GM12801 (cell line): Measurements from ENCODE around the gene CDT1.

Source experiments
- TF ChIP-seq, protein P1 (sequence below): IDR thresholded peaks from one replicate; pipeline ENCODE4 v1.5.1; 2011; ENCODE audit warnings: control low read depth; ENCODE audit not compliant: insufficient read length; ENCODE audit errors: extremely low read depth

The CDT1 gene

DNA sequence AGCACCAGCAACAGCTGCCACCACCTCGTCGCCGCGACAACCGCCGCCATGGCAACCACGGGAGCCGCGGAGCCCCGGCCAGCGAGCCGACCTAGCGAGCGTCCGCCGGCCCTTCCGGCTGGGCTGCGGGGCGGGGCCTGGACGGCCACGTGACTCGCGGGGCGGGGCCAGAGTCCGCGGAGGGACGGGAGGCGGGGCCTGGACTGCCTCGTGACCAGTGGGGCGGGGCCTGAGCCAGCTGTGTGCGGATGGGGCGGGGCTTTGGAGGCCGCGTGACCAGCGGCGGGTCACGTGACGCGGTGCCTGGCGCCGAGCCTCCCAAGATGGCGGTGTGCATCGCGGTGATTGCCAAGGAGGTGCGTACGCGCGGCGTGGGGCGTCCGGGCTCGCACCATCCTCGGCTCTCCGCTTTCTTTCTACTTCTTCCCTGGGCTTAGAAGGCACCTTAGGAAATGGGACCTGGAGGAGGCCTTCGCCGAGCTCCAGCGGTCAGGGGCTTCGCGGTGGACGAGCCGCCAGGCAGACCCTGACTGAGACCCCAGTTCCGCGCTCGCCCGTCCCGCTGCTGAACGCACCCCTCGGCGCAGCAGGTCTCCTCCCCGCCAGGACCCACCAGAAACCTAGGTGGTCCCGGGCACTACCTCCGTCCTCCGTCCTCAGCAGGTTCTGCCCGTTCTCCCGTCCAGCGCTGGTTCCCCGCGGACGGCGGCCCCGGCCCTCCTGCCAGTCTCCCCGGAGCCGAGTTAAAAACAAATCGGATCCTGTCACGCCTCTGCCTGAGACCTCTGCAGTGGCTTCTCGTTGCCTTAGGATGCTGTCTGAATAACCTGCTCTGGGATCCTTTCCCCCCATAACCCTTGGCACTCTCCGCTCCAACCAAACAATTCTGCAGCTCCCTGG, 53.5 kb downstream of the CDT1 start, which contains the start of the genes GALNS and TRAPPC2L:
TSS of gene GALNS (minus strand) at position 120 of the 900 bp plus-strand sequence. CDS start at position 50, 70 bp downstream.
TSS of gene TRAPPC2L (plus strand) at position 300 of the 900 bp plus-strand sequence. CDS start at position 324, 24 bp downstream.
- TF ChIP-seq, protein P1, sequence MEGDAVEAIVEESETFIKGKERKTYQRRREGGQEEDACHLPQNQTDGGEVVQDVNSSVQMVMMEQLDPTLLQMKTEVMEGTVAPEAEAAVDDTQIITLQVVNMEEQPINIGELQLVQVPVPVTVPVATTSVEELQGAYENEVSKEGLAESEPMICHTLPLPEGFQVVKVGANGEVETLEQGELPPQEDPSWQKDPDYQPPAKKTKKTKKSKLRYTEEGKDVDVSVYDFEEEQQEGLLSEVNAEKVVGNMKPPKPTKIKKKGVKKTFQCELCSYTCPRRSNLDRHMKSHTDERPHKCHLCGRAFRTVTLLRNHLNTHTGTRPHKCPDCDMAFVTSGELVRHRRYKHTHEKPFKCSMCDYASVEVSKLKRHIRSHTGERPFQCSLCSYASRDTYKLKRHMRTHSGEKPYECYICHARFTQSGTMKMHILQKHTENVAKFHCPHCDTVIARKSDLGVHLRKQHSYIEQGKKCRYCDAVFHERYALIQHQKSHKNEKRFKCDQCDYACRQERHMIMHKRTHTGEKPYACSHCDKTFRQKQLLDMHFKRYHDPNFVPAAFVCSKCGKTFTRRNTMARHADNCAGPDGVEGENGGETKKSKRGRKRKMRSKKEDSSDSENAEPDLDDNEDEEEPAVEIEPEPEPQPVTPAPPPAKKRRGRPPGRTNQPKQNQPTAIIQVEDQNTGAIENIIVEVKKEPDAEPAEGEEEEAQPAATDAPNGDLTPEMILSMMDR: no peak

DNA sequence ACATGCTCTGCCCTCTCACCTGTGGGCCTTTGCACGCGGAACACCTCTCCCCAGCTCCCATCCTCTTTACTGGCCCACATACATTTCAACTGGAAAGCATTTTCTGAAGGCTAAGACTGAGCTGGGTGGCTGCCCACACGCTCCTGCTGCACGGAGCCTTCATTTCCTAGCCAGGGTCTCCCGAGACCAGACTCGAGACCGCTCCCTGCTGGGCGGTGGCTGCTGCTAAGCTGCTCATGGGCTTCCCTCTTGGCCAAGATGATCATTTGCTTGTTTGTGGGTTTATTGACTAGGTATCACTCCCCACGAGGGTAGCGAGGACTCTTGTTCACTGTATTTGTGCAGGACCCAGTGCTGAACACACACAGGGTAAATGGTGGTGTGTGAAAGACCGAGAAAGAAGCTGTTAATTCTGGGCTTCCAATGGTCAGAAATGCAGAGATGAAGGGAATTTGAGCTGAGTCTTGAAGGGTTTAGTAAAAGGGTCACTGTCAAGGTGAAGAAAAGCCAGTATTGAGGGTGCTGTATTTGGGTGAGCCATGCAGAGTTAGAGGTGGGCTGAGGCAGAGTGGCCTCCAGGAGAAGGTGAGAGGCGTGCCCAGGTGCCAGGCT, 54.2 kb downstream of the CDT1 start:
- TF ChIP-seq, protein P1: no peak
